WTC11 (cell line): ENCODE measurements around the gene WWP2. TPM values are rescaled to one million over a fixed set of nuclear protein-coding genes. Genes with fewer than 3 reads are reported as not detected.

Experiments
- ATAC-seq: fragments of 200-7000 bp; cut with Tn5 transposase; 2 replicates; pipeline ENCODE4 v1.10.0; 2021; ENCODE audit warnings: mild to moderate bottlenecking, moderate library complexity
- CTCF ChIA-PET: fragments of 300-600 bp; sonication (Branson Sonifier 250); formaldehyde crosslinking; loops from one replicate; lab custom pipeline; 2021; ENCODE audit warnings: antibody characterized with exemption; lab: Charles Lee
- POLR2A ChIA-PET: fragments of 350-600 bp; sonication (Branson Sonifier 250); formaldehyde crosslinking; loops from one replicate; lab custom pipeline; 2021; ENCODE audit warnings: antibody characterized with exemption; lab: Charles Lee
- DNase-seq: peaks from one replicate; pipeline ENCODE4 v3.0.0; 2021; ENCODE audit warnings: low spot score
- H3K27ac Mint-ChIP-seq: 2 replicates; pipeline ENCODE4 v1.8.0; 2021; ENCODE audit warnings: mixed read lengths
- H3K27me3 Mint-ChIP-seq: 2 replicates; pipeline ENCODE4 v1.8.0; 2021; ENCODE audit warnings: low read depth, mild to moderate bottlenecking, moderate library complexity, mixed read lengths
- H3K36me3 Mint-ChIP-seq: 2 replicates; pipeline ENCODE4 v1.8.0; 2021; ENCODE audit warnings: mixed read lengths
- H3K4me1 Mint-ChIP-seq: 2 replicates; pipeline ENCODE4 v1.8.0; 2022; ENCODE audit warnings: mixed read lengths
- H3K4me3 Mint-ChIP-seq: 2 replicates; pipeline ENCODE4 v1.8.0; 2021; ENCODE audit warnings: mild to moderate bottlenecking, moderate library complexity, mixed read lengths
- H3K9me3 Mint-ChIP-seq: 2 replicates; pipeline ENCODE4 v1.8.0; 2021; ENCODE audit warnings: mixed read lengths
- ARID4B ChIP-seq: sonication (generic); formaldehyde crosslinking; IDR thresholded peaks from 2 replicates; pipeline ENCODE4 v1.8.0; 2023; ENCODE audit warnings: missing genetic modification reagents, mild to moderate bottlenecking, borderline replicate concordance
- ATF1 ChIP-seq: sonication (generic); formaldehyde crosslinking; IDR thresholded peaks from 2 replicates; pipeline ENCODE4 v1.8.1; 2023; ENCODE audit warnings: mild to moderate bottlenecking, moderate library complexity, missing genetic modification reagents
- EMX1 ChIP-seq: fragments of 250-450 bp; sonication (Bioruptor Pico); IDR thresholded peaks from 2 replicates; pipeline ENCODE4 v1.8.0; 2021; ENCODE audit warnings: mild to moderate bottlenecking
- HMGA2 ChIP-seq: fragments of 250-450 bp; sonication (Bioruptor Pico); IDR thresholded peaks from 2 replicates; pipeline ENCODE4 v1.4.0; 2021; ENCODE audit warnings: mild to moderate bottlenecking, moderate library complexity
- JUN ChIP-seq: sonication (generic); formaldehyde crosslinking; IDR thresholded peaks from 2 replicates; pipeline ENCODE4 v1.8.0; 2023; ENCODE audit warnings: mild to moderate bottlenecking, missing genetic modification reagents
- MYBL2 ChIP-seq: sonication (generic); formaldehyde crosslinking; IDR thresholded peaks from 2 replicates; pipeline ENCODE4 v1.8.1; 2023; ENCODE audit warnings: mild to moderate bottlenecking, moderate library complexity, missing genetic modification reagents
- NFATC4 ChIP-seq: fragments of 250-450 bp; sonication (Bioruptor Pico); IDR thresholded peaks from 2 replicates; pipeline ENCODE4 v1.9.0; 2021; ENCODE audit warnings: mild to moderate bottlenecking
- NFE2L1 ChIP-seq: sonication (generic); formaldehyde crosslinking; IDR thresholded peaks from 2 replicates; pipeline ENCODE4 v1.8.1; 2023; ENCODE audit warnings: missing genetic modification reagents
- OVOL2 ChIP-seq: fragments of 250-450 bp; sonication (Bioruptor Pico); IDR thresholded peaks from 2 replicates; pipeline ENCODE4 v1.9.0; 2021; ENCODE audit warnings: mild to moderate bottlenecking, borderline replicate concordance
- SP1 ChIP-seq: sonication (generic); formaldehyde crosslinking; conservative IDR thresholded peaks from 2 replicates; pipeline ENCODE4 v1.8.1; 2022; ENCODE audit warnings: missing genetic modification reagents
- TEAD1 ChIP-seq: sonication (generic); formaldehyde crosslinking; IDR thresholded peaks from 2 replicates; pipeline ENCODE4 v1.8.0; 2022; ENCODE audit warnings: mild to moderate bottlenecking, missing genetic modification reagents
- USF2 ChIP-seq: sonication (generic); formaldehyde crosslinking; IDR thresholded peaks from 2 replicates; pipeline ENCODE4 v1.8.1; 2023; ENCODE audit warnings: mild to moderate bottlenecking, missing genetic modification reagents, moderate library complexity
- ZNF121 ChIP-seq: sonication (generic); formaldehyde crosslinking; IDR thresholded peaks from 2 replicates; pipeline ENCODE4 v1.8.0; 2023; ENCODE audit warnings: missing genetic modification reagents
- ZNF138 ChIP-seq: sonication (generic); formaldehyde crosslinking; conservative IDR thresholded peaks from 2 replicates; pipeline ENCODE4 v1.8.1; 2022; ENCODE audit warnings: mild to moderate bottlenecking, moderate library complexity, missing genetic modification reagents
- ZNF396 ChIP-seq: fragments of 250-450 bp; sonication (Bioruptor Pico); IDR thresholded peaks from 2 replicates; pipeline ENCODE4 v1.8.0; 2021; ENCODE audit warnings: mild to moderate bottlenecking, moderate library complexity, borderline replicate concordance
- ZNF416 ChIP-seq: fragments of 250-450 bp; sonication (Bioruptor Pico); IDR thresholded peaks from 2 replicates; pipeline ENCODE4 v1.9.0; 2021; ENCODE audit warnings: mild to moderate bottlenecking, inconsistent platforms
- total RNA-seq: library from RNA; stranded (reverse); gene quantifications from 3 replicates; pipeline ENCODE4 v1.2.3, GENCODE V29; 2021
- TF ChIP-seq, protein P1 (sequence below): sonication (generic); formaldehyde crosslinking; IDR thresholded peaks from 2 replicates; pipeline ENCODE4 v1.8.1; 2023; ENCODE audit warnings: mild to moderate bottlenecking, missing genetic modification reagents
- TF ChIP-seq, protein P2 (sequence below): fragments of 200-600 bp; IDR thresholded peaks from 2 replicates; pipeline ENCODE4 v1.8.0; 2022; ENCODE audit warnings: antibody characterized with exemption
- TF ChIP-seq, protein P3 (sequence below): sonication (generic); formaldehyde crosslinking; conservative IDR thresholded peaks from 2 replicates; pipeline ENCODE4 v1.8.1; 2022; ENCODE audit warnings: mild to moderate bottlenecking, missing genetic modification reagents
- TF ChIP-seq, protein P4 (sequence below): sonication (generic); formaldehyde crosslinking; IDR thresholded peaks from 2 replicates; pipeline ENCODE4 v1.8.0; 2022; ENCODE audit warnings: mild to moderate bottlenecking, missing genetic modification reagents

Gene WWP2
- total RNA-seq, 1 experiment from 2014 or later, result 39.1 TPM

DNA sequence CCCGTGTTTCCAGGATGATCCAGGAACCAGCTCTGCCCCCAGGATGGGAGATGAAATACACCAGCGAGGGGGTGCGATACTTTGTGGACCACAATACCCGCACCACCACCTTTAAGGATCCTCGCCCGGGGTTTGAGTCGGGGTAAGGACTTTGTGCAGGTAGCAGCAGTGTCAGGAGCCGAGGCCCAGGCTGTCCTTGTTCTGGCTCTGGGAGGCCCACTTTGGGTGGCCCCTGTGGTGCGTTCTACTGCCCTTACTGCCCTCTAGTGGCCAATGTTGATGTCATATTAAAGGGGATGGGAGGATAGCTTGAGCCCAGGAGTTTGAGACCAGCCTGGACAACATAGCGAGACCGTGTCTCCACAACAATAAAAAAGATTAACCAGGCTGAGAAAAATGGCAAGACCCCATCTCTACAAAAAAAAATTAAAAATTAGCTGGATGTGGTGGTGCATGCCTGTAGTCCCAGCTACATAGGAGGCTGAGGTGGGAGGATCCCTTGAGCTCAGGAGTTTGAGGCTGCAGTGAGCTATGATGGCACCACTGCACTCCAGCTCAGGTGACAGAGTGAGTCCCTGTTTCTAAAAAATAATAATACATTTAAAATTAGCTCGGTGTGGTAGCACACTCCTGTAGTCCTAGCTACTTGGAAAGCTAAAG, 168.1 kb downstream of the WWP2 start:
- H3K27me3 Mint-ChIP-seq, result no peaks in the 10 kb centered on the region
- peaks cover 8% of the 10 kb centered on the region; the same call in 1 of the 2 replicates for H3K36me3 Mint-ChIP-seq
- ATAC-seq (peak; percentile 82), DNase-seq (peak; percentile 71)
- no peak overlapping the region for H3K27ac Mint-ChIP-seq
- no peaks in the 10 kb centered on the region for H3K9me3 Mint-ChIP-seq
- CTCF ChIA-PET, result interaction anchor here (0.6 to 2.7 kb wide), 45 partner anchors 9 to 533 kb away, joined by 3 to 68 read pairs (median 5); partner anchors contain the start of genes NOB1 and NQO1
- POLR2A ChIA-PET, result interaction anchor here (0.5 kb wide), 1 partner anchor 663 kb away, joined by 3 read pairs; no protein-coding TSS in a partner anchor
- TF ChIP-seq, protein P1, sequence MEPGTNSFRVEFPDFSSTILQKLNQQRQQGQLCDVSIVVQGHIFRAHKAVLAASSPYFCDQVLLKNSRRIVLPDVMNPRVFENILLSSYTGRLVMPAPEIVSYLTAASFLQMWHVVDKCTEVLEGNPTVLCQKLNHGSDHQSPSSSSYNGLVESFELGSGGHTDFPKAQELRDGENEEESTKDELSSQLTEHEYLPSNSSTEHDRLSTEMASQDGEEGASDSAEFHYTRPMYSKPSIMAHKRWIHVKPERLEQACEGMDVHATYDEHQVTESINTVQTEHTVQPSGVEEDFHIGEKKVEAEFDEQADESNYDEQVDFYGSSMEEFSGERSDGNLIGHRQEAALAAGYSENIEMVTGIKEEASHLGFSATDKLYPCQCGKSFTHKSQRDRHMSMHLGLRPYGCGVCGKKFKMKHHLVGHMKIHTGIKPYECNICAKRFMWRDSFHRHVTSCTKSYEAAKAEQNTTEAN (CRISPR knock-in tag), result no peak
- TF ChIP-seq ZNF121 (CRISPR knock-in tag), result peak; percentile 88
- TF ChIP-seq, protein P2, sequence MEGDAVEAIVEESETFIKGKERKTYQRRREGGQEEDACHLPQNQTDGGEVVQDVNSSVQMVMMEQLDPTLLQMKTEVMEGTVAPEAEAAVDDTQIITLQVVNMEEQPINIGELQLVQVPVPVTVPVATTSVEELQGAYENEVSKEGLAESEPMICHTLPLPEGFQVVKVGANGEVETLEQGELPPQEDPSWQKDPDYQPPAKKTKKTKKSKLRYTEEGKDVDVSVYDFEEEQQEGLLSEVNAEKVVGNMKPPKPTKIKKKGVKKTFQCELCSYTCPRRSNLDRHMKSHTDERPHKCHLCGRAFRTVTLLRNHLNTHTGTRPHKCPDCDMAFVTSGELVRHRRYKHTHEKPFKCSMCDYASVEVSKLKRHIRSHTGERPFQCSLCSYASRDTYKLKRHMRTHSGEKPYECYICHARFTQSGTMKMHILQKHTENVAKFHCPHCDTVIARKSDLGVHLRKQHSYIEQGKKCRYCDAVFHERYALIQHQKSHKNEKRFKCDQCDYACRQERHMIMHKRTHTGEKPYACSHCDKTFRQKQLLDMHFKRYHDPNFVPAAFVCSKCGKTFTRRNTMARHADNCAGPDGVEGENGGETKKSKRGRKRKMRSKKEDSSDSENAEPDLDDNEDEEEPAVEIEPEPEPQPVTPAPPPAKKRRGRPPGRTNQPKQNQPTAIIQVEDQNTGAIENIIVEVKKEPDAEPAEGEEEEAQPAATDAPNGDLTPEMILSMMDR, result peak; percentile 78
- no peak for TF ChIP-seq USF2 (CRISPR knock-in tag)
- H3K4me3 Mint-ChIP-seq, result no peak overlapping the region
- peaks cover 26% of the 10 kb centered on the region for H3K4me1 Mint-ChIP-seq

DNA sequence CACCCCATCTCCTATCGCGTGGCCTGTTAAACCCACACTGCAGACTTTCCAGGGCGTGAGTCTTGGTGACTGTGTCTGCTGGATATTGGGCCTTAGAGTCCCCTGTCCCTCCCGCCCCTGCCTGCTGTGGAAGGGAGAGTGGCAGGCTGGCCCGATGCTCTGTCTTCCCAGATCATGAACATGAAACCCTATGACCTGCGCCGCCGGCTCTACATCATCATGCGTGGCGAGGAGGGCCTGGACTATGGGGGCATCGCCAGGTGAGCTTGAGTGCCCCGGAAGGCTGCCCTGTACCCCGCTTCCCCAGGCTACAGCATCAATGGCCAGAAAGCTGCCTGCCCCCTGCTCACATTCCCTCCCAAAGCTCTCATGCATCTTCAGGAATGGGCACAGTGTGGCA, 169.5 kb downstream of the WWP2 start:
- DNase-seq, result no peak
- H3K9me3 Mint-ChIP-seq, result no peaks in the 10 kb centered on the region
- no peak overlapping the region for H3K27ac Mint-ChIP-seq
- H3K27me3 Mint-ChIP-seq, result no peaks in the 10 kb centered on the region
- ATAC-seq, result no peak
- peaks cover 13% of the 10 kb centered on the region for H3K36me3 Mint-ChIP-seq
- no peak overlapping the region for H3K4me3 Mint-ChIP-seq
- TF ChIP-seq, protein P3, sequence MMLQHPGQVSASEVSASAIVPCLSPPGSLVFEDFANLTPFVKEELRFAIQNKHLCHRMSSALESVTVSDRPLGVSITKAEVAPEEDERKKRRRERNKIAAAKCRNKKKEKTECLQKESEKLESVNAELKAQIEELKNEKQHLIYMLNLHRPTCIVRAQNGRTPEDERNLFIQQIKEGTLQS (CRISPR knock-in tag), result no peak
- CTCF ChIA-PET, result interaction anchor here (2.2 kb wide), 1 partner anchor 8 kb away, joined by 18 read pairs; no protein-coding TSS in a partner anchor
- POLR2A ChIA-PET, result no interaction called here
- peaks cover 18% of the 10 kb centered on the region for H3K4me1 Mint-ChIP-seq

- CTCF ChIA-PET, result no interaction called here
- H3K36me3 Mint-ChIP-seq, result peaks cover 19% of the 10 kb centered on the region
Observed at GRCh38 chr16:69932228-69932627, 170.1 kb downstream of the WWP2 start.

DNA sequence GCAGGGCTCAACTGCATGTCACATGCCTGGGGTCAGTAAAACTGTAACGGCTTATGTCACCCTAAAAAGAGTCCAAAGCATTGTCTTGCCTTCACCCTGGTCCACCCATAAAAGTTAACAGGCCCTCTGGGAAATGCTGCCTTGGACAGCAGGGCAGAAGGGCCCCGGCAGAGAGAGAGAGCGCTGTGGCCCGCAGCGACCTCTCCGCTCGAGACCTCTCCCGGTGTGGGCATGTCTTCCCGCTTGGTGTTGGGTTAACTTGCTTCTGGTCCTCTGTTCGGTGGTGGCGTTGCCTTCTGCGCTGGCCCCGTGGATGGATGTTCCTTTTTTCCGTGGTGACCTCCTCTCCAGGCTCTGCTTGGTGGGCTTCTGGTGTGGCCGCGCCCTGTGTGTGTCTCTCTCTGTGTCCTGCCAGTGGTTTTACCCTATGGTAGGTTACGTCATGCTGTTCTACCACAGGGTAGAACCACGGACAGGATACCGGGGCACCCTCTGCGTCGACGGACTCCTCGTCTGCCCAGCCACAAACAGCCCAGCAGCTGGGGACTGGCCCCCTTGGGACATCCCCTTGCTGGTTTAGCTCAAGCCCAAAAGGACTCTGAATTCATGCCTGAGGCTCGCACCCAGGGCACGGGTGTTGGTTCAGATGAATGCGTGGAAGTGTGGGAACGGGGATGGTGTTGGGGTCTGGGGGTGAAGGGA, 170.7 kb downstream of the WWP2 start:
- H3K27me3 Mint-ChIP-seq, result no peaks in the 10 kb centered on the region
- no peak overlapping the region for H3K4me3 Mint-ChIP-seq
- peaks cover 10% of the 10 kb centered on the region; the same call in 1 of the 2 replicates for H3K4me1 Mint-ChIP-seq
- ChIA-PET POLR2A (no interaction called here), CTCF (no interaction called here)
- ATAC-seq, result no peak
- peaks cover 25% of the 10 kb centered on the region for H3K36me3 Mint-ChIP-seq
- DNase-seq, result no peak
- no peak overlapping the region for H3K27ac Mint-ChIP-seq
- no peaks in the 10 kb centered on the region for H3K9me3 Mint-ChIP-seq
- TF ChIP-seq, protein P3 (CRISPR knock-in tag), result no peak
- TF ChIP-seq EMX1 (CRISPR knock-in tag), result no peak
- TF ChIP-seq TEAD1 (CRISPR knock-in tag), result no peak
- no peak for TF ChIP-seq OVOL2 (CRISPR knock-in tag)
- TF ChIP-seq NFE2L1 (CRISPR knock-in tag), result no peak
- TF ChIP-seq HMGA2, result no peak
- no peak for TF ChIP-seq NFATC4
- TF ChIP-seq SP1 (CRISPR knock-in tag), result no peak
- TF ChIP-seq ATF1, result no peak
- TF ChIP-seq ARID4B (CRISPR knock-in tag), result no peak
- TF ChIP-seq, protein P4, sequence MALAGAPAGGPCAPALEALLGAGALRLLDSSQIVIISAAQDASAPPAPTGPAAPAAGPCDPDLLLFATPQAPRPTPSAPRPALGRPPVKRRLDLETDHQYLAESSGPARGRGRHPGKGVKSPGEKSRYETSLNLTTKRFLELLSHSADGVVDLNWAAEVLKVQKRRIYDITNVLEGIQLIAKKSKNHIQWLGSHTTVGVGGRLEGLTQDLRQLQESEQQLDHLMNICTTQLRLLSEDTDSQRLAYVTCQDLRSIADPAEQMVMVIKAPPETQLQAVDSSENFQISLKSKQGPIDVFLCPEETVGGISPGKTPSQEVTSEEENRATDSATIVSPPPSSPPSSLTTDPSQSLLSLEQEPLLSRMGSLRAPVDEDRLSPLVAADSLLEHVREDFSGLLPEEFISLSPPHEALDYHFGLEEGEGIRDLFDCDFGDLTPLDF (CRISPR knock-in tag), result no peak

More at GRCh38 chr16:69932228-69932627, 170.1 kb downstream of the WWP2 start:
- TF ChIP-seq ZNF396 (no peak), JUN (no peak), ZNF416 (CRISPR knock-in tag) (no peak), MYBL2 (CRISPR knock-in tag) (no peak), ZNF138 (no peak), OVOL2 (CRISPR knock-in tag) (no peak)
- Mint-ChIP-seq H3K9me3 (no peaks in the 10 kb centered on the region), H3K4me1 (peaks cover 13% of the 10 kb centered on the region), H3K27me3 (no peaks in the 10 kb centered on the region), H3K27ac (no peak overlapping the region), H3K4me3 (no peak overlapping the region)
- POLR2A ChIA-PET, result no interaction called here
- ATAC-seq (no peak), DNase-seq (no peak)
